RWPE2 (cell line): ENCODE data around the gene ZBTB4.

Experiments used
- ATAC-seq: fragments of 200-7000 bp; cut with Tn5 transposase; 3 replicates; pipeline ENCODE4 v1.9.1; 2021; ENCODE audit warnings: low read depth
- DNase-seq: peaks from one replicate; pipeline ENCODE4 v3.0.0-alpha.2; 2020; ENCODE audit warnings: low spot score
- H3K27ac ChIP-seq: fragments of 450-650 bp; 2 replicates; pipeline ENCODE4 v1.5.1; 2017; ENCODE audit warnings: mild to moderate bottlenecking; ENCODE audit not compliant: poor library complexity, severe bottlenecking
- H3K27me3 ChIP-seq: fragments of 250-450 bp; sonication (Bioruptor Pico); 2 replicates; pipeline ENCODE4 v1.5.1; 2021; ENCODE audit warnings: mild to moderate bottlenecking, moderate library complexity; ENCODE audit not compliant: insufficient read depth, poor library complexity, severe bottlenecking
- H3K36me3 ChIP-seq: fragments of 250-450 bp; sonication (Bioruptor Pico); 2 replicates; pipeline ENCODE4 v1.5.1; 2020; ENCODE audit warnings: low read depth, mild to moderate bottlenecking, moderate library complexity
- H3K4me1 ChIP-seq: fragments of 250-450 bp; sonication (Bioruptor Pico); 2 replicates; pipeline ENCODE4 v1.5.1; 2021; ENCODE audit warnings: mild to moderate bottlenecking, moderate library complexity; ENCODE audit not compliant: insufficient read depth, poor library complexity, severe bottlenecking
- H3K4me3 ChIP-seq: fragments of 250-450 bp; sonication (Bioruptor Pico); 2 replicates; pipeline ENCODE4 v1.5.1; 2021; ENCODE audit warnings: mild to moderate bottlenecking, moderate library complexity; ENCODE audit not compliant: severe bottlenecking
- H3K9me3 ChIP-seq: fragments of 250-450 bp; sonication (Bioruptor Pico); 2 replicates; pipeline ENCODE4 v1.5.1; 2021; ENCODE audit warnings: mild to moderate bottlenecking, moderate library complexity; ENCODE audit not compliant: severe bottlenecking
- CTCF ChIP-seq: fragments of 450-650 bp; IDR thresholded peaks from one replicate; pipeline ENCODE4 v1.5.1; 2017; ENCODE audit warnings: mild to moderate bottlenecking, moderate library complexity; ENCODE audit not compliant: poor library complexity, severe bottlenecking

ZBTB4 gene

DNA sequence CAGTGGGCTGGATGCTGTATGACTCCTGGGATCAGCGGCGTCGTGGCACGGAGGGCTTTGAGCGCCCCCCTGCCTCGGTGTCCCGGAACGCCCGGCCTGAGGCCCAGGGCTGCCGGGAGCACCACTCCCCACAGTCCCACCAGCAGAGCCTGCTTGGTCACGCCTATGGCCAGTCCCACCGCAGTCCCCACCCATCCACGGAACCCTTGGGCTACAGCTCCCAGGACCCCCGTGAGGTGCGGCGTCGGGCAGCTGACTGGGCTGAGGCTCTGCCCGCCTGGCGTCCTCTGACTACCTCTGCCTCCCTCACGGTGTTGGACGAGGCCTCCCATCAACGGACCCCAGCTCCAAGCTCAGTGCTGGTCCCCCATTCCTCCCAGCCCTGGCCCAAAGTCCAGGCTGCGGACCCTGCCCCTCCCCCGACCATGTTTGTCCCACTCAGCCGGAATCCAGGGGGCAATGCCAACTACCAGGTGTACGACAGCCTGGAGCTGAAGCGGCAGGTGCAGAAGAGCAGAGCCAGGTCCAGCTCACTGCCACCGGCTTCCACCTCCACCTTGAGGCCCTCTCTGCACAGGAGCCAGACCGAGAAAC is 52.4 kb downstream of the ZBTB4 start:
- H3K4me1 ChIP-seq: no peaks in the 10 kb centered on the region
- no peaks in the 10 kb centered on the region for H3K9me3 ChIP-seq
- DNase-seq (no peak), ATAC-seq (no peak)
- no peaks in the 10 kb centered on the region for H3K36me3 ChIP-seq
- H3K27me3 ChIP-seq: no peaks in the 10 kb centered on the region
- TF ChIP-seq CTCF: no peak
- no peak overlapping the region for H3K4me3 ChIP-seq
- no peak overlapping the region for H3K27ac ChIP-seq

GRCh38 chr17:7426203-7426863 is 53.1 kb downstream of the ZBTB4 start:
- DNase-seq (no peak), ATAC-seq (no peak)
- Histone ChIP-seq H3K27me3 (no peaks in the 10 kb centered on the region), H3K4me3 (no peak overlapping the region), H3K27ac (no peak overlapping the region), H3K36me3 (no peaks in the 10 kb centered on the region), H3K4me1 (no peaks in the 10 kb centered on the region), H3K9me3 (no peaks in the 10 kb centered on the region)
- no peak for TF ChIP-seq CTCF

GRCh38 chr17:7425756-7426155 is 53.7 kb downstream of the ZBTB4 start:
- H3K4me3 ChIP-seq: no peak overlapping the region
- no peak overlapping the region for H3K27ac ChIP-seq
- DNase-seq (no peak), ATAC-seq (no peak)
- no peaks in the 10 kb centered on the region for H3K27me3 ChIP-seq
- TF ChIP-seq CTCF: no peak
- H3K36me3 ChIP-seq: no peaks in the 10 kb centered on the region
- no peaks in the 10 kb centered on the region for H3K4me1 ChIP-seq
- H3K9me3 ChIP-seq: no peaks in the 10 kb centered on the region

DNA sequence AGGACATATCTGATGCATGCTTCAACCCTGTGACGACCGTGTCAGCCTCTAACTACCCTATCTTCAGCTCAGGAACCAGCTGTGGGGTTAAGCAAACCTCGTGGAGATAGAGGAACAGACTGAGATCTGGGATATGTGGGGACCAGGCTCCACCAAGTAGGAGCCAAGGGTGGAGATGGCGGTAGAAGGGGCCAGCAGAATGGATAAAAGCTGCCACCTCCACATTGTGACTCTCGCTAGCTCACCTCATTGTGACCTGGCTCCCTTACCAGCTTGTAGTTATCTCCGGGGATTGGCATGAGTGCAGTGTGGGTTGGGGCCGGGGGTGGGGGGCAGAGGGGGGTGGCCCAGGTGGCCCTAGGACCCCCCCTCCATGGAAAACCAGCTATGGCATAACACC is 54.1 kb downstream of the ZBTB4 start, which contains the start of gene SPEM2:
Gene SPEM2 (plus strand): TSS at position 301 of the 400 bp plus-strand sequence. CDS start 73 bp downstream, at position 374.
- no peak within 1 kb of the TSS for H3K4me3 ChIP-seq
- DNase-seq: no peak

More for the DNA sequence above, 54.1 kb downstream of the ZBTB4 start, which contains the start of gene SPEM2:
- no peaks in the 10 kb centered on the region for H3K36me3 ChIP-seq
- no peaks in the 10 kb centered on the region for H3K4me1 ChIP-seq
- H3K9me3 ChIP-seq: no peaks in the 10 kb centered on the region
- H3K27ac ChIP-seq: no peak within 1 kb of the TSS
- no peak for TF ChIP-seq CTCF
- no peaks in the 10 kb centered on the region for H3K27me3 ChIP-seq
- no peak for ATAC-seq
